GM08714 (cell line): ENCODE data around the gene SF3B6.
"Not testable (repeated sequence)": the region's sequence is repeated elsewhere in the genome, so short reads cannot be mapped to it uniquely, and the experiment has no call there.

Experiments used
- H3K4me3 ChIP-seq: fragments of 200-500 bp; sonication (Bioruptor generic); 2 replicates; pipeline ENCODE4 v1.5.1; 2014; ENCODE audit warnings: mild to moderate bottlenecking, low read length, inconsistent platforms
- ZNF274 ChIP-seq: IDR thresholded peaks from 2 replicates; pipeline ENCODE4 v1.6.1; 2012; ENCODE audit warnings: mild to moderate bottlenecking, low read depth, low read length

Gene SF3B6, protein sequence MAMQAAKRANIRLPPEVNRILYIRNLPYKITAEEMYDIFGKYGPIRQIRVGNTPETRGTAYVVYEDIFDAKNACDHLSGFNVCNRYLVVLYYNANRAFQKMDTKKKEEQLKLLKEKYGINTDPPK

GRCh38 chr2:24075915-24076848 is at the start of gene SF3B6:
Gene SF3B6 (minus strand): TSS chr2:24076326. CDS start chr2:24076229, 97 bp downstream.
- no peak for TF ChIP-seq ZNF274
- peak within 1 kb of the TSS; percentile 68 for H3K4me3 ChIP-seq

DNA sequence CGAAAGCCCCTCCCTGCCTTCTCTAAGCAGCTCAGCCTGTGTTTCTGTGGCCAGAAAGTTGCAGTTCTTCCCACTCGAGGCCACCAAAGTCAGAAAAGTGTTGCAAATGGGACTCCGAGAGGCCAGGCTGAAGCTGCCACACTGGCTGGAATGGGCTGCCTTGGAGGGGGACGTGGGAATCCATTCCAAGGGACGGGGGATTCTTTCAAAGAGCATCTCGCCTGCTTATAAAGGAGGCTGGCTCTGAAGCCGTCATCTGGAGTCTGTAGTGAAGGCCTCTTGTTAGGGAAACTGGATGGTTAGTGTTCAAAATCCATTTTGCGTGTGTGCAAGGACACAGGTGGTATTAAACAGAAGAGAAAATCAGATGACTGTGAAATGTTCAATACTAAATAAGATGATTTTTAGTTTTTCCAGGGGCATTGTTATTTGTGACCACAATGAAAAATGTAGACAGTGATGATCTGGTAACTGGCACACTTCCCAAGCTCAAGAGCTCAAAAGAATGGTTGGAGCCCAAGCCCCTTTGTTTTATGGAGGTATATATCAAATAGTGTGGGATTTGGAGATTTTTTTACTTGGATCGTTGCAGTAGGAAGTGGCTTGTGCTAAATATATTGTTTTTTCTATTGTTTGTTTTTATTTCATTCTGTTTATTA is 47.9 kb upstream of the SF3B6 start:
- H3K4me3 ChIP-seq = peak overlapping the region; percentile 97
- no peak for TF ChIP-seq ZNF274

DNA sequence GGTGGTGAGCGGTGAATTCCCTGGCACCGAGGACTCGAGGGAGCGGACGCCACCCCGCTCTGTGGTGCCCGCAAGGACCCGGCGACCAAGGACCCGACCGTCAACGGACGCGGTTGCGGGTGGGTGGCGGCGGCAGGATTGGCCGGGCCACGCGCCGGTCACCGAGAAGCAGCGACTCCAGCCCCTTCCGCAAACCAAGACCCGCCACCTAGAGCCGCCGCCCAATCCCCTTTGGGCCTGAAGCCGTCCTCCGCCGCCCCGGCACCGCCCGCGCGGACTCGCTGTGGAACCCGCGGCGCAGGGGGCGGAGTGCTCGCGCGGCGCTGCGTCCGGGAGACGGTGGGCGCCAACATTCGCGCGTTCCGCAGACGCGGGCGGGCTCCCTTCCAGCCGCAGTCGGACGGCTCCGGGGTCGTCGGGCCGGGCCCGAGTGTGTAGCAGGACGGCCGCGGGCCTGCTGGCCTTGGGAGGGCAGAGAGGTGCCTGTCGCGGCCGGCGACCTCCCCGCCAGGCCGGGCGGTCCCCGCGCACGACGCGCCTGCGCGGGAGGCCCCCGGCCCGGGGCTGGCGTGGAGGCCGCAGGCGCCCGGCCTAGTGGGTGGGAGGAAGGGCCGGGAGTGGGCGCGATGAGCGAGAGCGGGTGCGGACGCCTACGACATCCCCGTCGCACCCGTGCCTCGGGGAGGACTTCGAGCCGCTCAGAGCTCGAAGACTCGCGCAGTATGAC is 47.2 kb upstream of the SF3B6 start, which contains the start of the genes FAM228B and PFN4:
Gene FAM228B (plus strand): TSS at position 275 of the 727 bp plus-strand sequence. CDS start 893 bp downstream, outside the sequence.
Gene PFN4 (minus strand): TSS at position 140 of the 727 bp plus-strand sequence. CDS start 799 bp downstream, outside the sequence.
- peak within 1 kb of the TSS; percentile 97 for H3K4me3 ChIP-seq

DNA sequence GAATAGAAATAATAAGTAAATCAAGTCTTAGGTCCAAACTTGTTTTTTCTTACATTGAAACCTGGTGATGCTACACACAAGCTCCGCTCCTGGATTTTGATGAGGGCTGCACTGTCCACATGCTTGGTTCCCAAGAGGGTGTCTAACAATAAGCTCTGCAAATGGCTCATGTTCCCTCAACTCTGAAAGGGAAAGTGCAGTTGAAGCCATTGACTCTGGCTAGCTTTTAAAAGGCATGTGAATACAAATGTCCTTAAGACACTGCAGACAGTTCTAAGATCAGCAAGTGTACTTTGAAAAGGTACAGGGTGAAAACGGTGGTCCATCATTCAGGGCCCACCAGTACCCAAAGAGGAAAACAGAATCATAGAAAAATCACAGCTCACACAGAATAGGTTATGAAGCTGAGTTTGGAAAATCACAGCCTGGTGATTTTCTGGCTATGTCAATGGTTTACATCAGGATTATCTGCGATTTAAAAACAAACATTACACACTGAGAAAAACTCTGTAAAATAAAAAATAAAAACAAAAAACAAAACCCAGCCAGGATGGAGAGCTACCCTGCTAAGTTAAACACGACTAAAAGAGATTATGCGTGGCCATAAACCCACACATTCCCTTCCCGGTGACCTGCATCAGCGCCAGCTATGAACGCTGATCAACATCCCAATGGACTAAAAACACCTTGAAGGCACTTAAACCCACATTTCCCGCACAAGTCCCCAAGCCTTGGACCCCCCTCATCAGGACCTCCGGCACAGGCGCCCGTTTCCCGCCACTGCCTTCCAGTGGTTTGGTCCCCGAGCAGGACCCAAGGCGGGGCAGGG is 46.5 kb upstream of the SF3B6 start:
- TF ChIP-seq ZNF274 = no peak
- H3K4me3 ChIP-seq = peak overlapping the region; percentile 97

More for the DNA sequence above, 47.2 kb upstream of the SF3B6 start, which contains the start of the genes FAM228B and PFN4:
- no peak for TF ChIP-seq ZNF274

- no peak for TF ChIP-seq ZNF274
- no peak overlapping the region for H3K4me3 ChIP-seq
These were observed 45.3 kb upstream of the SF3B6 start for GRCh38 chr2:24121469-24121868.

- TF ChIP-seq ZNF274 = no peak
- H3K4me3 ChIP-seq = no peak overlapping the region
These were observed 44.9 kb upstream of the SF3B6 start for GRCh38 chr2:24121066-24121465.

- H3K4me3 ChIP-seq = no peak overlapping the region
- TF ChIP-seq ZNF274 = no peak
These were observed 41.8 kb upstream of the SF3B6 start for GRCh38 chr2:24117902-24118301.

- no peak overlapping the region for H3K4me3 ChIP-seq
- TF ChIP-seq ZNF274 = no peak
These were observed 38.9 kb upstream of the SF3B6 start for GRCh38 chr2:24115057-24115456.

- H3K4me3 ChIP-seq = no peak overlapping the region
- TF ChIP-seq ZNF274 = no peak
These were observed 35.3 kb upstream of the SF3B6 start for GRCh38 chr2:24111407-24111901.

- no peak for TF ChIP-seq ZNF274
- no peak overlapping the region for H3K4me3 ChIP-seq
These were observed 34.7 kb upstream of the SF3B6 start for GRCh38 chr2:24110660-24111303.

- not testable (repeated sequence) for H3K4me3 ChIP-seq
These were observed 33.3 kb upstream of the SF3B6 start for GRCh38 chr2:24109431-24109830.

DNA sequence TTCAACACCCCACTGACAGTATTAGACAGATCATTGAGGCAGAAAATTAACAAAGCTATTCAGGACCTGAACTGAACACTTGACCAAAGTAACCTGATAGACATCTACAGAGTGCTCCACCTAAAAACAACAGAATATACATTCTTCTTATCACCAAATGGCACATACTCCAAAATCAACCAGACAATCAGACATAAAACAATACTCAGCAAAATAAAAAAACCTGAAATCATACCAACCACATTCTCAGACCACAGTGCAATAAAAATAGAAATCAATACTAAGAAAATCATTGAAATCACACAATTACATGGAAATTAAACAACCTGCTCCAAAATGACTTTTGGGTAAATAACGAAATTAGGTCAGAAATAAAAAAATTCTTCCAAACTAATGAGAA is 31.2 kb upstream of the SF3B6 start:
- no peak for TF ChIP-seq ZNF274
- H3K4me3 ChIP-seq = no peak overlapping the region

DNA sequence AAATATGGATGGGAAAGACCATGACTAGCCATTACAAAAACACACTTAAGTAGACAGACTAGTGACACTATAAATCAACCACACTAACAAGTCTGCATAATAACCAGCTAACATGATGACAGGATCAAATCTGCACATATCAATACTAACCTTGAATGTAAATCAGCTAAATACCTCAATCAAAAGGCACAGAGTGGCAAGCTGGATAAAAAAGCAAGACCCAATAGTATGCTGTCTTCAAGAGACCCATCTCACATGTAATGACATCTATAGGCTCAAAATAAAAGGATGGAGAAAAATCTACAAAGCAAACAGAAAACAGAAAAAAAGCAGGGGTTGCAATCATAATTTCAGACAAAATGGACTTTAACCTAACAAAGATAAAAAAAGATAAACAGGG is 30.7 kb upstream of the SF3B6 start:
- H3K4me3 ChIP-seq = no peak overlapping the region
- TF ChIP-seq ZNF274 = no peak
